IPS-20b (cell line): Measurements from ENCODE around the gene FAM118A.
"Not testable (repeated sequence)": the region's sequence is repeated elsewhere in the genome, so short reads cannot be mapped to it uniquely, and the experiment has no call there.

Experiments
- H3K27ac ChIP-seq: one replicate; pipeline ENCODE4 v1.5.1; 2013; ENCODE audit warnings: low read length
- H3K27me3 ChIP-seq: 2 replicates; pipeline ENCODE4 v1.6.1; 2013; ENCODE audit warnings: mild to moderate bottlenecking, low read length, inconsistent platforms; ENCODE audit not compliant: insufficient read depth
- H3K36me3 ChIP-seq: 2 replicates; pipeline ENCODE4 v1.6.1; 2013; ENCODE audit warnings: low read depth, mild to moderate bottlenecking, inconsistent platforms, low read length, moderate library complexity; ENCODE audit not compliant: insufficient read depth
- H3K4me1 ChIP-seq: 2 replicates; pipeline ENCODE4 v1.6.1; 2013; ENCODE audit warnings: mild to moderate bottlenecking, control low read depth, inconsistent platforms, low read length, moderate library complexity; ENCODE audit not compliant: insufficient read depth
- H3K4me3 ChIP-seq: 2 replicates; pipeline ENCODE4 v1.5.1; 2013; ENCODE audit warnings: mild to moderate bottlenecking, low read length, inconsistent platforms
- H3K9ac ChIP-seq: 2 replicates; pipeline ENCODE4 v1.6.1; 2013; ENCODE audit warnings: low read depth, mild to moderate bottlenecking, inconsistent platforms, low read length, moderate library complexity
- H3K9me3 ChIP-seq: 2 replicates; pipeline ENCODE4 v1.6.1; 2013; ENCODE audit warnings: mild to moderate bottlenecking, low read depth, low read length, inconsistent platforms; ENCODE audit not compliant: insufficient read depth

FAM118A gene

DNA sequence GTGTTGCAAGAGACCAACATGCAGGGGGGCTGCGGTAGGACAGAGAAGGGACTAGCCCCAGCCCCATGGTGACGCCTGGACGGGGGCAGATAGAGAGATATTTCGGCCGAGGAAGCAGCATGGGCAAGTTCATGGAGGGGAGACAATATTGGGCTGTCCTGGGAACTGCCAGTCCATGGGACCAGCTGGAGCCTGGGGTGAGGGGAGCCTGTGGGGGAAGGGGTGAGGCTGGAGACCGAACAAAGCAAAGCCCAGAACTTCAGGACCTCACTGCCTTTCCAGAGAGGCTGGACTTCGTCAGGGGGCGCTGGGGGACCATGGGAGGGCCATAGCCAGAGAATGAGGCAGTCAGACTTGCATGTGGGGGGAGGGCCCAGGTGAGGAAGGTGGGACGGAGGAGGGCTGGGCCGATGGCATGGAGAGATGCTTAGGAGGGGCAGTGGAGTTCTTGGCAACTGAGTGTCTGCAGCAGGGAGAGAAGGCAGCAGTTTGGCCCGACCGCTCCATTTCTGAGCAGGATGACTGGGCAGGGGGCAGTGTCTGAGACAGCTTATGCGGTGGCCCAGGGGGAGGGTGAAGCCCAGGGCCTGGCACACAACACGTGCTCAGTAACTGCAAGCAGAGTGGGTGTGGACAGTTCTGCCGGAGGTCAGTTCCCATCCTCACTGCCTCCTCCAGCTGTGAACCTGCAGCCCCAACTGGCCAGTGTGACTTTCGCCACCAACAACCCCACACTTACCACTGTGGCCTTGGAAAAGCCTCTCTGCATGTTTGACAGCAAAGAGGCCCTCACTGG, 24.3 kb upstream of the FAM118A start:
- no peaks in the 10 kb centered on the region; the same call in 1 of the 2 replicates for H3K4me1 ChIP-seq
- no peaks in the 10 kb centered on the region for H3K9me3 ChIP-seq
- H3K9ac ChIP-seq: peak overlapping the region; percentile 41; the same call in 1 of the 2 replicates
- peaks cover 49% of the 10 kb centered on the region for H3K27me3 ChIP-seq
- no peaks in the 10 kb centered on the region for H3K36me3 ChIP-seq
- H3K27ac ChIP-seq: no peak overlapping the region
- H3K4me3 ChIP-seq: peak overlapping the region; percentile 60

DNA sequence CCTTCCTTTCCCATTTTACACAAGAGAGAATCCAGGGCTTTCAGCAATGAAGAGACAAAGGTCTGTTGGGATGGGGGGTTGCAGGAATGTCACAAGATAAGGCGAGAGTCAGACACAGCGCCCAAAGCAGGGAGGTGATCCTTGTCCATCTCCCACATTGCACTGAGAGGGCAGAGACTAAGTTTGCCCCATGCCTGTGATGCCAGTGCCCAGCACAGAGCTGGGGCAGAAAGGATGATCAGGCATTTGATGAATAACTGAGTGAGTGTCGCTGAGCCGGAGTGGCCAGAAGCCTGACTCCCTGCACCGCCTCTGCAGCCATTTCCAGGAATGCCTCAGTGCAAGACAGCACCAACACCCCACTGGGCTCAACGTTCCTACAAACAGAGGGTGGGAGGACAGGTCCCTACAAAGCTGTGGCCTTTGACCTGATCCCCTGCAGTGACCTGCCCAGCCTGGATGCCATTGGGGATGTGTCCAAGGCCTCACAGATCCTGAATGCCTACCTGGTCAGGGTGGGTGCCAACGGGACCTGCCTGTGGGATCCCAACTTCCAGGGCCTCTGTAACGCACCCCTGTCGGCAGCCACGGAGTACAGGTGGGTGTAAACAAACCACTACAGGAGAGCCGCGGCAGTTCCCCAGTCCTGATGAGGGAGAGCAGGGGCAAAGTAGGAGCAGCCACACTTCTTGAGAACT, 22.7 kb upstream of the FAM118A start:
- Histone ChIP-seq H3K4me3 (no peak overlapping the region), H3K27me3 (peaks cover 47% of the 10 kb centered on the region), H3K9ac (no peak overlapping the region), H3K36me3 (no peaks in the 10 kb centered on the region), H3K4me1 (no peaks in the 10 kb centered on the region; the same call in 1 of the 2 replicates), H3K9me3 (no peaks in the 10 kb centered on the region), H3K27ac (no peak overlapping the region)

DNA sequence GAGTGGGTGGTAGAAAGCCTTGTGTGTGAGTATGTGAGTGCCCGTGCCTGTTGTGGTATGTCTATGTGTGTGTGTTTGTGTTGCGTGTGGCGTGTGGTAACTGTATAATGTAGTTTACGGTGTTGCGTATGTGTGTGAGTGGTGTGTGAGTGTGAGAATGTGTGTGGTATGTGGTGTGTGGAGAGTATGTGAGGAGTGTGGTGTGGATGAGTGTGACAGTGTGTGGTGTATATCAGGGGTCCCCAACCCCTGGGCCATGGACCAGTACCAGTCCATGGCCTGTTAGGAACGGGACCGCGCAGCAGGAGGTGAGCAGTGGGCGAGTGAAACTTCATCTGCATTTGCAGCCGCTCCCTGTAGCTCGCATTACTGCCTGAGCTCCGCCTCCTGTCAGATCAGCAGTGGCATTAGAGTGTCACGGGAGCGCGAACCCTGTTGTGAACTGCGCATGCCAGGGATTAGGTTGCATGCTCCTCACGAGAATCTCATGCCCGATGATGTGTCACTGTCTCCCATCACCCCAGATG, 19.3 kb upstream of the FAM118A start:
- H3K27ac ChIP-seq: no peak overlapping the region
- H3K9me3 ChIP-seq: no peaks in the 10 kb centered on the region
- no peaks in the 10 kb centered on the region; the same call in 1 of the 2 replicates for H3K4me1 ChIP-seq
- no peak overlapping the region for H3K4me3 ChIP-seq
- H3K9ac ChIP-seq: no peak overlapping the region
- peaks cover 17% of the 10 kb centered on the region for H3K27me3 ChIP-seq
- no peaks in the 10 kb centered on the region for H3K36me3 ChIP-seq

DNA sequence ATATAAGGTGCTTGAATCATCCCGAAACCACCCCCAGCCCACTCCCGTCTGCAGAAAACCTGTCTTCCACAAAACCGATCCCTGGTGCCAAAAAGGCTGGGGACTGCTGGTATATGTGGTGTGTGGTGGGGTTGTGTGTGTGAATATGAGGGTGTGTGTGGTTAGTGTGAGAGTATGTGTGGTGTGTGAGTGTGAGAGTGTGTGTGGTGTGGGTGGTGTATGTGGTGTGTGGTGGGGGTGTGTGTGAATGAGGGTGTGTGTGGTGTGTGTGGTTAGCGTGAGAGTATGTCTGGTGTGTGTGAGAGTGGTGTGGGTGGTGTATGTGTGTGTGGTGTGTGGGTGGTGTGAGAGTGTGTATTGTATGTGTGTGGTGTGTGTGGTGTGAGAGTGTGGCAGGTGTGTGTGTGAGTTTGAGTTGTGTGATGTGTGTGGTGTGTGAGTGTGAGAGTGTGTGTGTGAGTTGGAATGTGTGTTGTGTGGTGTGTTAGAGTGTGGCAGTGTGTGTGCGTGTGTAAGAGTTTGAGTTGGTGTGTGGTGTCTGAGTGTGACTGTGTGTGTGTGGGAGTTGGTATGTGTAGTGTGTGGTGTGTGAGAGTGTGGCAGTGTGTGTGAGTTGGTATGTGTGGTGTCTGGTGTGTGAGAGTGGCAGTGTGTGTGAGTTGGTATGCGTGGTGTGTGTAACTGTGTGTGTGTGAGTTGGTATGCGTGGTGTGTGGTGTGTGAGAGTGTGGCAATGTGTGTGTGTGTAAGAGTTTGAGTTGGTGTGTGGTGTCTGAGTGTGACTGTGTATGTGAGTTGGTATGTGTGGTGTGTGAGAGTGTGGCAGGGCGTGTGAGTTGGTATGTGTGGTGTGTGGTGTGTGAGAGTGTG, 18.4 kb upstream of the FAM118A start:
- Histone ChIP-seq H3K27me3 (peaks cover 9% of the 10 kb centered on the region), H3K36me3 (no peaks in the 10 kb centered on the region), H3K4me3 (no peak overlapping the region), H3K9ac (no peak overlapping the region), H3K9me3 (no peaks in the 10 kb centered on the region), H3K4me1 (no peaks in the 10 kb centered on the region; the same call in 1 of the 2 replicates), H3K27ac (no peak overlapping the region)

DNA sequence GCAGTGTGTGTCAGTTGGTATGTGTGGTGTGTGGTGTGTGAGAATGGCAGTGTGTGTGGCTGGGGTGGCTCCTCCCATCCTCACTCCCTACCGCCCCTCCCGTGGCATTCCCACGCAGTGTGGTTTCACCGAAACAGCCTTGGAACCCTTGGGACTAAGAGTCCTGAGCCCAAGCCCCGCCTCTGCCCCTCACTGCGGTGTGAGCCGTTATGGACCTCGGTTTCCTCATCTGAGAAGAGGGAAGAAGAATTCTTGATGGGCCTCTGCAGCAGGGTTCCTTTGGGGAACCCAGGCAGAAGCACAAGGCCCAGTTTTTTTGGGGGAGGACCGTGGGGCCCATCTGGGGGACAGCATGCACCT, 17.8 kb upstream of the FAM118A start:
- no peaks in the 10 kb centered on the region for H3K36me3 ChIP-seq
- H3K27me3 ChIP-seq: 0 out of 2 replicates have a peak, but pooled peaks cover 4% of the 10 kb centered on the region
- no peak overlapping the region for H3K27ac ChIP-seq
- H3K9me3 ChIP-seq: no peaks in the 10 kb centered on the region
- no peak overlapping the region for H3K9ac ChIP-seq
- H3K4me1 ChIP-seq: no peaks in the 10 kb centered on the region
- no peak overlapping the region for H3K4me3 ChIP-seq

DNA sequence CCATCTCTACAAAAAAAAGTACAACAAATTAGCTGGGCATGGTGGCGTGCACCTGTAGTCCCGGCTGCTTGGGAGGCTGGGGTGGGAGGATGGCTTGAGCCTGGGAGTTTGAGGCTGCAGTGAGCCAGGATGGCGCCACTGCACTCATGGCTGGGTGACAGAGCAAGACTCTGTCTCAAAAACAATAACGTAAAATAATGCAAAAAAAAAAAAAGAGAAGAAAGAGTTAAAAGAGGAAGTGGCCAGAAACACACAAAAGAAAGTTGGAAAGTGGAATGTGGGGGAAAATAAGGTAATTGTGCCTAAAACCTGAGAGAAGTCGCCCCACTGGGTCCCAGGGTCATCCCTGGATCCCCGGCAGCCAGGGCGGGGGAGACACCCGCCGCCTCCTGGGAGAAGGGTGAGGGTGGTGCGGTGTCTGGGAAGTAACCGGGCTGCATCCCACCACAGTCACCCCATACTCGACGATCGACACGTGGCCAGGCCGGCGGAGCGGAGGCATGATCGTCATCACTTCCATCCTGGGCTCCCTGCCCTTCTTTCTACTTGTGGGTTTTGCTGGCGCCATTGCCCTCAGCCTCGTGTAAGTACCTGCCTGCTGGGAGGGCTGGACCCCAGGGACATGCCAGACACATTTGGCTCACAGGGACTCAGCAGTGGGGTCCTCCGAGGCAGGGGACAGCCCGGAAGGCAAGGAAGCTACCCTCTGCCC, 16.8 kb upstream of the FAM118A start:
- Histone ChIP-seq H3K9me3 (no peaks in the 10 kb centered on the region), H3K4me3 (no peak overlapping the region), H3K4me1 (no peaks in the 10 kb centered on the region), H3K36me3 (no peaks in the 10 kb centered on the region), H3K27ac (no peak overlapping the region), H3K27me3 (0 out of 2 replicates have a peak, but pooled peaks cover 4% of the 10 kb centered on the region), H3K9ac (no peak overlapping the region)

DNA sequence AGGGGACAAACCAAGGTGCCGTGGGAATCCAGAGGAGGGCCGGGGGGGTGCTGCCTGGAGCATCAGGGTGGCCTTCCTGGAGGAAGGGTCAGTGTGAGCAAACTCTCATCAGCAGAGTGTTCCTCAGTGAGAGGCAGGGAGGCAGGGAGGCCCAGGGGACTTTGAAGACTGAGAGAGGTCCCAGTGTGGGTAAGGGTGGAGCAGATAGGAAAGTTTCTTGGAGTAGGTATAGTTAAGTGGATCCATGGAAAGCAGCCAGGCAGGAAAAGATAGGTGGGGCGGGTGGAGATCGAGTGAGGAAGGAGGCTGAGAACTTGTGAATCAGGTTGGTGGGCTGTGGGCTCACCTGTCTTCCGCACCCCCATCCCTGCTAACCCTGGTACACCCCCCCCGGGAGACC, 15.7 kb upstream of the FAM118A start:
- Histone ChIP-seq H3K27me3 (0 out of 2 replicates have a peak, but pooled peaks cover 4% of the 10 kb centered on the region), H3K9me3 (no peaks in the 10 kb centered on the region), H3K36me3 (no peaks in the 10 kb centered on the region), H3K4me3 (no peak overlapping the region), H3K9ac (no peak overlapping the region), H3K4me1 (no peaks in the 10 kb centered on the region), H3K27ac (no peak overlapping the region)

DNA sequence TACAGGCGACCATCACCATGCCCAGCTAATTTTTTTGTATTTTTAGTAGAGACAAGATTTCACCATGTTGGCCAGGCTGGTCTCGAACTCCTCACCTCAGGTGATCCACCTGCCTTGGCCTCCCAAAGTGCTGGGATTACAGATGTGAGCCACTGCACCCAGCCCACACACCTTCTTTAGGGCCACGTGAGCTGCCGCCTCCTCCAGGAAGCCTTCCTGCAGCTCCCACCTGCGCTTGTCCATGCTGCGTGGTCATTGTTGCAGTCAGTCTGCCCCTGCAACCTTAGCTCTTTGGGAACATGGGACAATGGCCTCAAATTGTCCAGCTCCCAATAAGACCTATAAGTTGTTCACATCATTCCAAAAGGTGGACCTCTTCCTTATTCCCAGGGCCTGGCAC, 14.7 kb upstream of the FAM118A start:
- not testable (repeated sequence) for H3K27ac ChIP-seq, H3K9ac ChIP-seq, H3K4me1 ChIP-seq

DNA sequence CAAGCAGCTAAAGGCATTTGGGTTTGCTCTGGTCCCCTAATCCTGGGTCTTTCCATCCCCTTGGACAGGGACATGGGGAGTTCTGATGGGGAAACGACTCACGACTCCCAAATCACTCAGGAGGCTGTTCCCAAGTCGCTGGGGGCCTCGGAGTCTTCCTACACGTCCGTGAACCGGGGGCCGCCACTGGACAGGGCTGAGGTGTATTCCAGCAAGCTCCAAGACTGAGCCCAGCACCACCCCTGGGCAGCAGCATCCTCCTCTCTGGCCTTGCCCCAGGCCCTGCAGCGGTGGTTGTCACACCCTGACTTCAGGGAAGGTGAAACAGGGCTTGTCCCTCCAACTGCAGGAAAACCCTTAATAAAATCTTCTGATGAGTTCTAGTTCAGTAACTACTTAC, 14.2 kb upstream of the FAM118A start:
- no peaks in the 10 kb centered on the region for H3K27me3 ChIP-seq
- H3K36me3 ChIP-seq: no peaks in the 10 kb centered on the region
- no peak overlapping the region for H3K4me3 ChIP-seq
- no peak overlapping the region for H3K27ac ChIP-seq
- H3K9ac ChIP-seq: no peak overlapping the region
- H3K4me1 ChIP-seq: no peaks in the 10 kb centered on the region
- H3K9me3 ChIP-seq: no peaks in the 10 kb centered on the region

More for the DNA sequence above, 14.7 kb upstream of the FAM118A start:
- H3K27me3 ChIP-seq, H3K9me3 ChIP-seq, H3K4me3 ChIP-seq, H3K36me3 ChIP-seq: not testable (repeated sequence)

DNA sequence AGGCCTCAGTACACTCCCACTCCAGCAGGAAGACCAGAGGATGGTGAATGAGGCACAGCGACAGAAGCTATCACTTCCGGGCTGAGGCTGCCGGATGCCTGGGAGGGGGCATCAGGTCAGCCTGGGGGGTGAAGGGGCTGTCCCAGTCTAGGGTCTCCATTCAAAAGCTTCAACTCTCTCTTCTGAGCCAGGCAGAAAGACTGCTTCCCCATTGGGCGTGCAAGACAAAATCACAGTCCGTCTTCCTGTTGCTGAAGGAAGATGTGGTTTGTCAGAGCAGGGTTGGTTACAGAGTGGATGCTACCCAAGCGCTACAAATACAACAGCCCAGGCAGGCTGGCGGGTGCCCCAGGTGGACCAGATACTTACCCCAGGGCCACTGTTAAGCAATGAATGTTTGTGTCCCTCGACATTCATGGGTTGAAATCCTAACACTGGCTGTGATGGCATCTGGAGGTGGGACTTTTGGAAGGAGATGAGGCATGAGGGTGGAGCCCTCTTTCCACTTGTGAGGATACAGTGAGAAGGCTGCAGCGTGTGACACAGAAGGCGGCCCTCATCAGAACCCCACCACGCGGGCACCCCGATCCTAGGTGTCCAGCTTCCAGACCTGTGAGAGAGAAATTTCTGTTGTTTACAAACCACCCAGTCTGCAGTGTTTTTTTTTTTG, 13.0 kb upstream of the FAM118A start:
- Histone ChIP-seq H3K36me3 (no peaks in the 10 kb centered on the region), H3K4me3 (no peak overlapping the region), H3K9me3 (no peaks in the 10 kb centered on the region), H3K27ac (no peak overlapping the region), H3K27me3 (no peaks in the 10 kb centered on the region), H3K4me1 (no peaks in the 10 kb centered on the region), H3K9ac (no peak overlapping the region)
